Measurements from ENCODE around the gene PSG6.
"Not testable (repeated sequence)": the region's sequence is repeated elsewhere in the genome, so short reads cannot be mapped to it uniquely, and the experiment has no call there.

Gene PSG6

GRCh38 chr19:42917634-42918033 is at the start of gene PSG6:
Gene PSG6 (minus strand): TSS chr19:42917894. CDS start chr19:42917792, 102 bp downstream.
- not testable (repeated sequence) for DNase-seq (ENCODE audit: low read depth)

GRCh38 chr19:42965176-42965575 is 47.5 kb upstream of the PSG6 start:
- no peak for DNase-seq (ENCODE audit: low read depth)

GRCh38 chr19:42961119-42961518 is 43.4 kb upstream of the PSG6 start:
- DNase-seq (ENCODE audit: low read depth) = no peak

- DNase-seq (ENCODE audit: low read depth) = not testable (repeated sequence)
Measured at GRCh38 chr19:42952126-42952525, 34.4 kb upstream of the PSG6 start.

GRCh38 chr19:42951476-42951875 is 33.8 kb upstream of the PSG6 start:
- not testable (repeated sequence) for DNase-seq (ENCODE audit: low read depth)

- no peak for DNase-seq (ENCODE audit: low read depth)
Measured at GRCh38 chr19:42942187-42942789, 24.6 kb upstream of the PSG6 start.

GRCh38 chr19:42937107-42937506 is 19.4 kb upstream of the PSG6 start, which contains the start of gene PSG7:
Gene PSG7 (minus strand): TSS chr19:42937207. CDS start chr19:42937076, 131 bp downstream.
- not testable (repeated sequence) for DNase-seq (ENCODE audit: low read depth)

- DNase-seq (ENCODE audit: low read depth) = not testable (repeated sequence)
Measured at GRCh38 chr19:42934726-42935125, 17.0 kb upstream of the PSG6 start.

GRCh38 chr19:42934183-42934582 is 16.5 kb upstream of the PSG6 start:
- DNase-seq (ENCODE audit: low read depth) = not testable (repeated sequence)

GRCh38 chr19:42933412-42933811 is 15.7 kb upstream of the PSG6 start:
- DNase-seq (ENCODE audit: low read depth) = not testable (repeated sequence)

- DNase-seq (ENCODE audit: low read depth) = not testable (repeated sequence)
Measured at GRCh38 chr19:42932485-42933101, 14.9 kb upstream of the PSG6 start.

GRCh38 chr19:42930214-42930613 is 12.5 kb upstream of the PSG6 start:
- DNase-seq (ENCODE audit: low read depth) = not testable (repeated sequence)

GRCh38 chr19:42928896-42929295 is 11.2 kb upstream of the PSG6 start:
- no peak for DNase-seq (ENCODE audit: low read depth)

- no peak for DNase-seq (ENCODE audit: low read depth)
Measured at GRCh38 chr19:42926781-42927180, 9.1 kb upstream of the PSG6 start.

- peak; percentile 4 for DNase-seq (ENCODE audit: low read depth)
Measured at GRCh38 chr19:42923106-42923505, 5.4 kb upstream of the PSG6 start.

GRCh38 chr19:42920971-42921370 is 3.3 kb upstream of the PSG6 start:
- DNase-seq (ENCODE audit: low read depth) = not testable (repeated sequence)

- DNase-seq (ENCODE audit: low read depth) = no peak
Measured at GRCh38 chr19:42919757-42920079, 2.0 kb upstream of the PSG6 start.

GRCh38 chr19:42919070-42919756 is 1.5 kb upstream of the PSG6 start:
- not testable (repeated sequence) for DNase-seq (ENCODE audit: low read depth)

GRCh38 chr19:42918377-42919069 is 829 bp upstream of the PSG6 start:
- DNase-seq (ENCODE audit: low read depth) = not testable (repeated sequence)

- DNase-seq (ENCODE audit: low read depth) = not testable (repeated sequence)
Measured at GRCh38 chr19:42916931-42917330, 763 bp downstream of the PSG6 start.

GRCh38 chr19:42913516-42913915 is 4.2 kb downstream of the PSG6 start:
- not testable (repeated sequence) for DNase-seq (ENCODE audit: low read depth)

- DNase-seq (ENCODE audit: low read depth) = not testable (repeated sequence)
Measured at GRCh38 chr19:42912941-42913340, 4.8 kb downstream of the PSG6 start.

GRCh38 chr19:42911731-42912130 is 6.0 kb downstream of the PSG6 start:
- not testable (repeated sequence) for DNase-seq (ENCODE audit: low read depth)

All from CMK (cell line).